ENCODE measurements around the gene DNAH10. TPM values are rescaled to one million over a fixed set of nuclear protein-coding genes. Genes with fewer than 3 reads are reported as not detected.

The DNAH10 gene
- total and polyA plus RNA-seq, 9 donors = 0.05 to 20.2 (median 0.72) TPM

DNA sequence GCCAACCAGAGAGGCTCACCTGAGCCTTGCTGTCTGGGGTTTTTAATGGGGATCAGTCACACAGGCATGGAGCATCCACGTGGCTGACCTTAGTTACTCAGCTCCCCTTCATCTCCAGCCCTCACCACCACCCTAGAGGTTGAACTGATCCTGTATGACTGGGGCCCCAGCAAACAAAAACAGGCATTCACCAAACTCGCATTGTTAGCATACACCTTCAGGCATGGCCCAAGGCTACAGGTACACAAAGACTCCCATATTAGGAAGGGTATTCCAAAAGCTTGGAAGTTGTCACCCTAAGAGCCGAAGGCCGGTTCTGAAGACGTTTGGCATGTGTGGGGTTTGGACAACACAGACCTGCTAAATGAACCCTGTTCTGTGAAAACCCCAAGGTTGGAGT, 10.0 kb downstream of the DNAH10 start:
- H3K36me3 ChIP-seq = no peaks in the 10 kb centered on the region
- WGBS, 3 donors = 79 to 83% (median 82%) methylated on average over 5 of the region's 5 CpGs
- intact Hi-C loops (cut with DNase I) = no loop called here
- no peak for TF ChIP-seq POLR2A (IDR thresholded peaks at IDR 0.05)
- H3K27me3 ChIP-seq = no peaks in the 10 kb centered on the region
- no peak overlapping the region for H3K4me3 ChIP-seq
- no peaks in the 10 kb centered on the region for H3K4me1 ChIP-seq (ENCODE audit: insufficient read depth)
- H3K9me3 ChIP-seq = no peaks in the 10 kb centered on the region
- H3K27ac ChIP-seq = no peak overlapping the region
- no peak for DNase-seq

- Histone ChIP-seq H3K4me1 (ENCODE audit: insufficient read depth) (no peaks in the 10 kb centered on the region), H3K27ac (no peak overlapping the region), H3K9me3 (no peaks in the 10 kb centered on the region), H3K36me3 (no peaks in the 10 kb centered on the region), H3K4me3 (no peak overlapping the region), H3K27me3 (no peaks in the 10 kb centered on the region)
- no peak for DNase-seq
- intact Hi-C loops (cut with DNase I) = no loop called here
- TF ChIP-seq EP300 (IDR thresholded peaks at IDR 0.05) (no peak), POLR2A (IDR thresholded peaks at IDR 0.05) (no peak), CTCF (IDR thresholded peaks at IDR 0.05) (no peak)
- WGBS, 3 donors = 44 to 65% (median 45%) methylated on average over 1 of the region's 1 CpG
These were observed 11.3 kb downstream of the DNAH10 start for GRCh38 chr12:123773375-123773774.

GRCh38 chr12:123779551-123779950, 17.4 kb downstream of the DNAH10 start:
- Histone ChIP-seq H3K27ac (no peak overlapping the region), H3K4me3 (no peak overlapping the region), H3K9me3 (no peaks in the 10 kb centered on the region), H3K27me3 (no peaks in the 10 kb centered on the region), H3K4me1 (ENCODE audit: insufficient read depth) (no peaks in the 10 kb centered on the region), H3K36me3 (no peaks in the 10 kb centered on the region)
- no peak for DNase-seq
- intact Hi-C loops (cut with DNase I) = no loop called here
- TF ChIP-seq POLR2A (IDR thresholded peaks at IDR 0.05) (no peak), EP300 (IDR thresholded peaks at IDR 0.05) (no peak), CTCF (IDR thresholded peaks at IDR 0.05) (no peak)

- WGBS, 3 donors = 77 to 84% (median 78%) methylated on average over 10 of the region's 10 CpGs
- no peak overlapping the region for H3K4me3 ChIP-seq
- TF ChIP-seq POLR2A (IDR thresholded peaks at IDR 0.05) (no peak), CTCF (IDR thresholded peaks at IDR 0.05) (no peak), EP300 (IDR thresholded peaks at IDR 0.05) (no peak)
- H3K9me3 ChIP-seq = no peaks in the 10 kb centered on the region
- DNase-seq = no peak
- H3K27ac ChIP-seq = no peak overlapping the region
- intact Hi-C loops (cut with DNase I) = no loop called here
- H3K27me3 ChIP-seq = no peaks in the 10 kb centered on the region
- no peaks in the 10 kb centered on the region for H3K4me1 ChIP-seq (ENCODE audit: insufficient read depth)
- no peaks in the 10 kb centered on the region for H3K36me3 ChIP-seq
These were observed 21.1 kb downstream of the DNAH10 start for GRCh38 chr12:123782997-123783792.

DNA sequence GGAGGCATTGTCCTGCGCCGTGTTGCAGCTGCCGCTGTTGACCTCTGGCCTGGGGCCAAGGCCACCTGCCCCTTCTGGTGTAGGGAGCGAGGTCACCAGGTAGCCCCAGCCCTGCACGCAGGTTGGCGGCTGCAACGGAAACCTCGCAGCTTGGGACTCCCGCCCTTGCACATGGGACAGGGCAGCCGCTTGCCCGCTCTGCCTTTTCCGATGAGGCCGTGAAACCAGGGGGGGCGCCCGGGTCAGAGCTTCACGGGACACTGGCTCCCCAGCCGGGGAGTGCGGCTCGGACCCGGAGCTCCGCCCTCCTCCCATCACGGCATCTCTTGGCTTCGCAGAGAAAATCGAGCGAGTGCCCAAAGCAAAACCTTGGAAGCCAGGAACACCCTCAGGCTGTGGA, 25.4 kb downstream of the DNAH10 start:
- no peaks in the 10 kb centered on the region for H3K4me1 ChIP-seq (ENCODE audit: insufficient read depth)
- H3K27ac ChIP-seq = no peak overlapping the region
- intact Hi-C loops (cut with DNase I) = no loop called here
- no peak overlapping the region for H3K4me3 ChIP-seq
- 88 to 91% (median 89%) methylated on average over 23 to 25 of the region's 25 CpGs for WGBS, 3 donors
- TF ChIP-seq CTCF (IDR thresholded peaks at IDR 0.05) = no peak
- no peak for TF ChIP-seq POLR2A (IDR thresholded peaks at IDR 0.05)
- no peak for TF ChIP-seq EP300 (IDR thresholded peaks at IDR 0.05)
- H3K36me3 ChIP-seq = no peaks in the 10 kb centered on the region
- H3K27me3 ChIP-seq = no peaks in the 10 kb centered on the region
- peak in 1 of 5 donors; percentile 18 for DNase-seq
- no peaks in the 10 kb centered on the region for H3K9me3 ChIP-seq
